Endodermal cell (in vitro differentiated cells): Measurements from ENCODE around the gene CRACDL. TPM values are rescaled to one million over a fixed set of nuclear protein-coding genes. Genes with fewer than 3 reads are reported as not detected.

ENCODE experiments used
- DNase-seq: peaks from one replicate; pipeline ENCODE4 v3.0.0-alpha.2; 2017
- H3K27ac ChIP-seq: 2 replicates; pipeline ENCODE4 v1.5.1; 2013; ENCODE audit warnings: mild to moderate bottlenecking, low read depth, low read length, moderate library complexity
- H3K27me3 ChIP-seq: 2 replicates; pipeline ENCODE4 v1.6.1; 2013; ENCODE audit warnings: mild to moderate bottlenecking, low read length, moderate library complexity; ENCODE audit not compliant: insufficient read depth, control insufficient read depth, poor library complexity, severe bottlenecking
- H3K36me3 ChIP-seq: 2 replicates; pipeline ENCODE4 v1.7.0; 2013; ENCODE audit warnings: mild to moderate bottlenecking, low read length, moderate library complexity; ENCODE audit not compliant: control insufficient read depth, insufficient read depth
- H3K4me1 ChIP-seq: one replicate; pipeline ENCODE4 v1.7.0; 2013; ENCODE audit warnings: low read length; ENCODE audit not compliant: control insufficient read depth, insufficient read depth
- H3K4me3 ChIP-seq: 2 replicates; pipeline ENCODE4 v1.5.1; 2013; ENCODE audit warnings: mild to moderate bottlenecking, low read length, moderate library complexity
- H3K9ac ChIP-seq: 2 replicates; pipeline ENCODE4 v1.6.1; 2013; ENCODE audit warnings: mild to moderate bottlenecking, low read length, moderate library complexity; ENCODE audit not compliant: poor library complexity, severe bottlenecking; ENCODE audit errors: extremely low read depth
- H3K9me3 ChIP-seq: 2 replicates; pipeline ENCODE4 v1.6.1; 2013; ENCODE audit warnings: mild to moderate bottlenecking, low read length, moderate library complexity; ENCODE audit not compliant: control insufficient read depth
- H3K27ac Mint-ChIP-seq: 2 replicates; pipeline ENCODE4 v1.8.0; 2020; ENCODE audit warnings: mixed read lengths
- H3K27me3 Mint-ChIP-seq: 2 replicates; pipeline ENCODE4 v1.8.0; 2021; ENCODE audit warnings: mild to moderate bottlenecking, mixed read lengths; ENCODE audit not compliant: insufficient read depth
- H3K36me3 Mint-ChIP-seq: 2 replicates; pipeline ENCODE4 v1.8.0; 2020; ENCODE audit warnings: low read depth, mixed read lengths
- H3K4me1 Mint-ChIP-seq: 2 replicates; pipeline ENCODE4 v1.8.0; 2020; ENCODE audit warnings: mixed read lengths
- H3K4me3 Mint-ChIP-seq: 2 replicates; pipeline ENCODE4 v1.8.0; 2020; ENCODE audit warnings: mild to moderate bottlenecking, moderate library complexity, mixed read lengths
- H3K9me3 Mint-ChIP-seq: 2 replicates; pipeline ENCODE4 v1.8.0; 2020; ENCODE audit warnings: mild to moderate bottlenecking, mixed read lengths
- CTCF ChIP-seq: fragments of 200-600 bp; sonication (generic); conservative IDR thresholded peaks from 2 replicates; pipeline ENCODE4 v1.5.0; 2021; ENCODE audit warnings: antibody characterized with exemption, mild to moderate bottlenecking
- WGBS, 2 experiments: methylation state at CpG; one replicate each; pipeline versions ENCODE4 v1.1.5 to v1.1.7; 2013; ENCODE audit warnings: missing lambda C conversion rate in 2 of 2, mixed read lengths in 1 of 2; ENCODE audit not compliant: insufficient coverage in 1 of 2, insufficient read length in 1 of 2; 5-methylcytosine and 5-hydroxymethylcytosine counted together
- total RNA-seq, 2 donors: library from RNA; stranded (reverse); fragmentation: NEBNext Ultra II Directional in 1 of 2; extraction: Animal tissue kit (Norgen Biotek cat#: 25700) in 1 of 2; gene quantifications; 2 replicates in 1 of 2; 3 replicates in 1 of 2; pipeline ENCODE4 v1.2.1, GENCODE V29; 2021

The CRACDL gene
- total RNA-seq, 2 donors from 2014 or later = 0.26 to 0.31 TPM

GRCh38 chr2:98876741-98877140, 59.3 kb downstream of the CRACDL start:
- Histone ChIP-seq H3K27me3 (no peaks in the 10 kb centered on the region), H3K36me3 (no peaks in the 10 kb centered on the region), H3K27ac (no peak overlapping the region), H3K4me3 (no peak overlapping the region), H3K4me1 (no peaks in the 10 kb centered on the region), H3K9ac (no peak overlapping the region), H3K9me3 (no peaks in the 10 kb centered on the region)
- Mint-ChIP-seq H3K9me3 (no peaks in the 10 kb centered on the region), H3K27ac (no peak overlapping the region), H3K4me3 (no peak overlapping the region), H3K27me3 (no peaks in the 10 kb centered on the region), H3K36me3 (no peaks in the 10 kb centered on the region), H3K4me1 (no peaks in the 10 kb centered on the region)
- DNase-seq = no peak
- 88 to 94% methylated on average over 2 to 3 of the region's 3 CpGs for WGBS, 2 experiments
- no peak for TF ChIP-seq CTCF

GRCh38 chr2:98875746-98876145, 60.3 kb downstream of the CRACDL start:
- no peak overlapping the region for H3K27ac ChIP-seq
- H3K4me3 Mint-ChIP-seq = no peak overlapping the region
- WGBS, 2 experiments = 92 to 95% methylated on average over 3 to 4 of the region's 4 CpGs

GRCh38 chr2:98875081-98875728, 60.8 kb downstream of the CRACDL start:
- Histone ChIP-seq H3K9me3 (no peaks in the 10 kb centered on the region), H3K4me1 (no peaks in the 10 kb centered on the region), H3K4me3 (no peak overlapping the region), H3K27me3 (no peaks in the 10 kb centered on the region), H3K27ac (no peak overlapping the region), H3K9ac (no peak overlapping the region), H3K36me3 (no peaks in the 10 kb centered on the region)
- DNase-seq = no peak
- 90% methylated on average over 12 to 14 of the region's 14 CpGs for WGBS, 2 experiments
- H3K27me3 Mint-ChIP-seq = no peaks in the 10 kb centered on the region
- no peaks in the 10 kb centered on the region for H3K4me1 Mint-ChIP-seq
- no peaks in the 10 kb centered on the region for H3K9me3 Mint-ChIP-seq
- H3K4me3 Mint-ChIP-seq = no peak overlapping the region
- no peak for TF ChIP-seq CTCF
- no peaks in the 10 kb centered on the region for H3K36me3 Mint-ChIP-seq
- H3K27ac Mint-ChIP-seq = no peak overlapping the region

More at GRCh38 chr2:98875746-98876145, 60.3 kb downstream of the CRACDL start:
- H3K36me3 Mint-ChIP-seq = no peaks in the 10 kb centered on the region
- Histone ChIP-seq H3K4me3 (no peak overlapping the region), H3K27me3 (no peaks in the 10 kb centered on the region), H3K9me3 (no peaks in the 10 kb centered on the region), H3K36me3 (no peaks in the 10 kb centered on the region), H3K4me1 (no peaks in the 10 kb centered on the region), H3K9ac (no peak overlapping the region)
- H3K9me3 Mint-ChIP-seq = no peaks in the 10 kb centered on the region
- no peaks in the 10 kb centered on the region for H3K4me1 Mint-ChIP-seq
- no peak overlapping the region for H3K27ac Mint-ChIP-seq
- TF ChIP-seq CTCF = no peak
- no peak for DNase-seq
- no peaks in the 10 kb centered on the region for H3K27me3 Mint-ChIP-seq
